CD14-positive monocyte (primary cell): Measurements from ENCODE around the gene HES3. TPM values are rescaled to one million over a fixed set of nuclear protein-coding genes. Genes with fewer than 3 reads are reported as not detected.
A peak's percentile ranks its signal among the peaks of the same experiment; 100 is the strongest.

Experiments
- DNase-seq, 3 donors: peaks; one replicate each; pipeline ENCODE4 v3.0.0-alpha.2; 2011 to 2022
- H2AFZ ChIP-seq: 2 replicates; pipeline ENCODE4 v1.6.0; 2012; ENCODE audit warnings: mild to moderate bottlenecking, low read depth, low read length, inconsistent platforms; ENCODE audit not compliant: insufficient read depth, poor library complexity, severe bottlenecking
- H3K27ac ChIP-seq, 2 donors: 1 replicate in 1 of 2; 2 replicates in 1 of 2; pipeline ENCODE4 v1.5.1; 2012 to 2013; ENCODE audit warnings: low read length in 2 of 2, control low read depth in 1 of 2, inconsistent platforms in 1 of 2, low read depth in 1 of 2, mild to moderate bottlenecking in 1 of 2
- H3K27me3 ChIP-seq, 2 donors: one replicate each; pipeline versions ENCODE4 v1.6.0 to v1.6.1; 2011 to 2013; ENCODE audit warnings: low read length in 2 of 2; ENCODE audit not compliant: control insufficient read depth in 2 of 2, insufficient read depth in 2 of 2
- H3K36me3 ChIP-seq, 2 donors: replicated peaks in 1 of 2; 1 replicate in 1 of 2; 2 replicates in 1 of 2; pipeline versions ENCODE4 v1.5.1 to v1.6.1; 2012 to 2013; ENCODE audit warnings: low read length in 2 of 2, control low read depth in 1 of 2, inconsistent platforms in 1 of 2, mild to moderate bottlenecking in 1 of 2; ENCODE audit not compliant: insufficient read depth in 2 of 2, control insufficient read depth in 1 of 2
- H3K4me1 ChIP-seq, 2 donors: 1 replicate in 1 of 2; 2 replicates in 1 of 2; pipeline versions ENCODE4 v1.5.1 to v1.6.1; 2012 to 2013; ENCODE audit warnings: low read length in 2 of 2, control low read depth in 1 of 2, inconsistent platforms in 1 of 2, mild to moderate bottlenecking in 1 of 2, moderate library complexity in 1 of 2; ENCODE audit not compliant: insufficient read depth in 2 of 2, control insufficient read depth in 1 of 2
- H3K4me2 ChIP-seq: replicated peaks from 2 replicates; pipeline ENCODE3; 2012; ENCODE audit warnings: low read length, moderate library complexity, mild to moderate bottlenecking; ENCODE audit not compliant: poor library complexity, severe bottlenecking; ENCODE audit errors: extremely low read depth
- H3K4me3 ChIP-seq, 3 experiments: fragments of 200-600 bp in 1 of 3; sonication (generic) in 1 of 3; replicated peaks in 1 of 3; 1 replicate in 2 of 3; 2 replicates in 1 of 3; pipeline ENCODE4 v1.5.1; 2011 to 2013; ENCODE audit warnings: low read length in 3 of 3, mild to moderate bottlenecking in 3 of 3, control low read depth in 2 of 3, low read depth in 2 of 3, inconsistent platforms in 1 of 3, moderate library complexity in 1 of 3
- H3K79me2 ChIP-seq: 2 replicates; pipeline ENCODE4 v1.6.0; 2012; ENCODE audit warnings: mild to moderate bottlenecking, control low read depth, inconsistent platforms, low read length, moderate library complexity; ENCODE audit not compliant: insufficient read depth
- H3K9ac ChIP-seq: 2 replicates; pipeline ENCODE4 v1.6.0; 2017; ENCODE audit warnings: low read length, mild to moderate bottlenecking; ENCODE audit not compliant: insufficient read depth, poor library complexity, severe bottlenecking
- H3K9me3 ChIP-seq, 2 donors: replicated peaks in 1 of 2; 1 replicate in 1 of 2; 2 replicates in 1 of 2; pipeline versions ENCODE4 v1.5.1 to v1.6.1; 2012 to 2013; ENCODE audit warnings: low read length in 2 of 2, control low read depth in 1 of 2; ENCODE audit not compliant: control insufficient read depth in 1 of 2, insufficient read depth in 1 of 2
- H4K20me1 ChIP-seq: 2 replicates; pipeline ENCODE4 v1.6.0; 2012; ENCODE audit warnings: mild to moderate bottlenecking, low read length, control low read depth, moderate library complexity; ENCODE audit not compliant: insufficient read depth
- H3K27ac Mint-ChIP-seq, 7 donors: one replicate each; pipeline ENCODE4 v1.8.0; 2020; ENCODE audit warnings: mild to moderate bottlenecking in 7 of 7, mixed read lengths in 7 of 7, moderate library complexity in 6 of 7, inconsistent platforms in 2 of 7
- H3K27me3 Mint-ChIP-seq, 3 donors: one replicate each; pipeline ENCODE4 v1.8.0; 2021 to 2022; ENCODE audit warnings: low read depth in 3 of 3, mild to moderate bottlenecking in 3 of 3, mixed read lengths in 3 of 3, moderate library complexity in 3 of 3, inconsistent platforms in 1 of 3
- H3K36me3 Mint-ChIP-seq, 2 donors: one replicate each; pipeline ENCODE4 v1.8.0; 2020; ENCODE audit warnings: mixed read lengths in 2 of 2, inconsistent platforms in 1 of 2, mild to moderate bottlenecking in 1 of 2
- H3K4me1 Mint-ChIP-seq: one replicate; pipeline ENCODE4 v1.8.0; 2020; ENCODE audit warnings: mild to moderate bottlenecking, mixed read lengths
- H3K4me3 Mint-ChIP-seq, 2 donors: one replicate each; pipeline ENCODE4 v1.8.0; 2020; ENCODE audit warnings: mild to moderate bottlenecking in 2 of 2, mixed read lengths in 2 of 2, moderate library complexity in 1 of 2
- H3K9me3 Mint-ChIP-seq, 7 donors: one replicate each; pipeline ENCODE4 v1.8.0; 2020 to 2022; ENCODE audit warnings: mixed read lengths in 7 of 7, mild to moderate bottlenecking in 6 of 7, moderate library complexity in 6 of 7, inconsistent platforms in 2 of 7
- WGBS: methylation state at CpG from one replicate; pipeline ENCODE4 v1.1.5; 2013; ENCODE audit warnings: missing lambda C conversion rate; ENCODE audit not compliant: insufficient coverage; 5-methylcytosine and 5-hydroxymethylcytosine counted together
- intact Hi-C, 2 donors: fragments of 100-400 bp; cut with micrococcal nuclease; formaldehyde crosslinking; loops; one replicate each; pipeline versions ENCODE4 v1.15.0 to v1.15.1; 2023
- polyA plus RNA-seq, 3 donors: library from polyadenylated mRNA; depleted of rRNA in 1 of 3; unstranded in 2 of 3; stranded (reverse) in 1 of 3; fragments of 300-500 nt in 2 of 3; fragments of >200 nt in 1 of 3; fragmentation: Illumina TruSeq in 2 of 3; gene quantifications; 1 replicate in 2 of 3; 2 replicates in 1 of 3; pipeline ENCODE4 v1.2.3, GENCODE V29; 2012 to 2021
- TF ChIP-seq, protein P1 (sequence below): fragments of 200-600 bp; IDR thresholded peaks from one replicate; pipeline ENCODE4 v1.8.0; 2022; ENCODE audit warnings: antibody characterized with exemption, mild to moderate bottlenecking

The HES3 gene
- polyA plus RNA-seq, 3 donors = not detected

DNA sequence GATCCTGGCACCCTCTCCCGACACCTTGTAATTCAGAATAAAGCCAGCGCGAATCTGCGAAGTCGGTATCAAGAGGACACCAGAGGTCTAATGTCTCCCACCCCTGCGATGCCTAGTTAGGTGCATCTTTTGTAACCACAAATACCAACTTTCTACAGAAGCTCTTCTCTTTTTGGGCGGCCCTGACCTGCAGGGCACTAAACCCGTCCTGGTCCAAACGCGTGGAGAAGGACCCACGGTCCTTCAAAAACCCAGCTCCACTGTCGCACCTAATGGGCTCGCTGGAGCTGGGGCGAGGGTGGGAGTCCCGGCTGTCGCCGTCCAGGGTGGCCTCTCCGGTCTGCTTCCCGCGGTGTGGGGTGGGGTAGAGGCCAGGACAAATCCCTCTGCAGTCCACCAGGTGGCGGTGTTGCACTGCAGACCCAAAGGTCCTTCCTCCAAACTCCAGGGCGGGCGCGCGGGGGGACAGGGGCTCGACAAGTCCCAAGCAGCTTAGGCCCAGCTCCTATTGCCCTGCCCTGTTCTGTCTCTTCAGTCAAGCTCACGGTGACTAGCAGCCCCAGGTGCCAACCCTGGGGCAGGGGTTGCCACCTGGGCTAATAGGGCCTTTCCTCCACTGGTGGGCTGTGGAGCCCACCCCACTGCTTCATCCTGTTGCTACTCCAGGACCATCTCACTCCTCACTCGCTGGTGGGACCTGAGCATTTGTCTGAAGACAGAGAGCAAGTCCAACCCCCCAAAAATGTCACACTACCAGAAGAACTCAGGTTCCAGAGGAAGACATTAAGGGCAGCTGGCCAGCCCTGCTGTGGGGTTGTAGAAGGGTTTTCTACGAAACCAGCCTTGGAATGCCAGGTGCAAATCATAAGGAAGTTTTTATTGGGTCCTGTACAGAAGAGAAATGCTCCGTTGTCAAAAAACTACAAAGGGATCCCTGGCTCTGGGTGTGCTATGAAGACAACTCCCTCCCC, 2.8 kb downstream of the HES3 start:
- peaks cover 0 to 20% of the 10 kb centered on the region in 2 donors for H3K4me1 ChIP-seq
- peak overlapping the region in 1 of 2 donors; percentile 86 for H3K4me3 Mint-ChIP-seq
- no peak overlapping the region for H3K27ac ChIP-seq
- peaks cover 4% of the 10 kb centered on the region for H3K4me1 Mint-ChIP-seq
- peaks cover 72 to 90% (median 73%) of the 10 kb centered on the region in 3 donors for H3K27me3 Mint-ChIP-seq
- TF ChIP-seq, protein P1, sequence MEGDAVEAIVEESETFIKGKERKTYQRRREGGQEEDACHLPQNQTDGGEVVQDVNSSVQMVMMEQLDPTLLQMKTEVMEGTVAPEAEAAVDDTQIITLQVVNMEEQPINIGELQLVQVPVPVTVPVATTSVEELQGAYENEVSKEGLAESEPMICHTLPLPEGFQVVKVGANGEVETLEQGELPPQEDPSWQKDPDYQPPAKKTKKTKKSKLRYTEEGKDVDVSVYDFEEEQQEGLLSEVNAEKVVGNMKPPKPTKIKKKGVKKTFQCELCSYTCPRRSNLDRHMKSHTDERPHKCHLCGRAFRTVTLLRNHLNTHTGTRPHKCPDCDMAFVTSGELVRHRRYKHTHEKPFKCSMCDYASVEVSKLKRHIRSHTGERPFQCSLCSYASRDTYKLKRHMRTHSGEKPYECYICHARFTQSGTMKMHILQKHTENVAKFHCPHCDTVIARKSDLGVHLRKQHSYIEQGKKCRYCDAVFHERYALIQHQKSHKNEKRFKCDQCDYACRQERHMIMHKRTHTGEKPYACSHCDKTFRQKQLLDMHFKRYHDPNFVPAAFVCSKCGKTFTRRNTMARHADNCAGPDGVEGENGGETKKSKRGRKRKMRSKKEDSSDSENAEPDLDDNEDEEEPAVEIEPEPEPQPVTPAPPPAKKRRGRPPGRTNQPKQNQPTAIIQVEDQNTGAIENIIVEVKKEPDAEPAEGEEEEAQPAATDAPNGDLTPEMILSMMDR = peak; percentile 93
- 6% methylated on average over 14 of the region's 30 CpGs for WGBS
- H3K9me3 Mint-ChIP-seq = peaks cover 0 to 9% (median 2%) of the 10 kb centered on the region in 7 donors
- intact Hi-C loops = loop anchor here (2.0 to 10.0 kb wide), 7 partner anchors 96 to 231 kb away; no protein-coding TSS in a partner anchor
- H3K4me2 ChIP-seq = no peak overlapping the region
- peaks cover 0 to 2% of the 10 kb centered on the region in 2 donors for H3K36me3 Mint-ChIP-seq
- H3K27me3 ChIP-seq = peaks cover 15 to 79% of the 10 kb centered on the region in 2 donors
- H3K27ac Mint-ChIP-seq = peak overlapping the region in 1 of 7 donors; percentile 8
- no peak overlapping the region for H3K4me3 ChIP-seq
- H3K36me3 ChIP-seq = no peaks in the 10 kb centered on the region
- no peaks in the 10 kb centered on the region for H3K79me2 ChIP-seq
- peak; percentile 65 to 75 (median 65) for DNase-seq
- H3K9me3 ChIP-seq = peaks cover 0 to 13% of the 10 kb centered on the region in 2 donors
- H3K9ac ChIP-seq = no peak overlapping the region
- no peak overlapping the region for H2AFZ ChIP-seq
- peaks cover 9% of the 10 kb centered on the region for H4K20me1 ChIP-seq

DNA sequence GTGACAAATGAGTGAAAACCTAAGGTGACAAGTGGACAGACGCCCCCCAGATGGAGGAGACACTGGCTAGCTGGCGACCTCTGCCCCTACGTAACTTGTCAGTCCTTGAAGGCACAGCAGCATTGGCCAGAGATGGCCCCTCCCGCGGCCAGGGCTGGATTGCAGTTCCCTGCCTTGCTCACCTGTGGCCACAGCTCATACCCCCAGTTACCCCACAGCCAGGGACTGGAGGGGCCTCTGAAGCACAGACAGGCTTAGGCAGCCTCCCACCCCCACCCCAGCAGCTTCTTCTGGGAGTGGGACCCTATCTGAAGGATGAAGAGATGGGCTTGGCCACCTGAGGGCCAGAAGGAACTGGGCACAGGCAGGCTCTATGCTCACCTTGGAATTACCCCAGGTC, 3.7 kb downstream of the HES3 start:
- Histone ChIP-seq H3K27me3 (peaks cover 15 to 73% of the 10 kb centered on the region in 2 donors), H3K9ac (no peak overlapping the region), H3K79me2 (no peaks in the 10 kb centered on the region), H4K20me1 (peaks cover 9% of the 10 kb centered on the region), H3K4me3 (no peak overlapping the region), H3K4me1 (peaks cover 0 to 16% of the 10 kb centered on the region in 2 donors), H3K36me3 (no peaks in the 10 kb centered on the region), H3K9me3 (peaks cover 0 to 13% of the 10 kb centered on the region in 2 donors), H3K4me2 (no peak overlapping the region), H3K27ac (no peak overlapping the region), H2AFZ (no peak overlapping the region)
- H3K27ac Mint-ChIP-seq = no peak overlapping the region
- H3K27me3 Mint-ChIP-seq = peaks cover 68 to 89% (median 77%) of the 10 kb centered on the region in 3 donors
- H3K4me3 Mint-ChIP-seq = peak overlapping the region in 1 of 2 donors; percentile 86
- H3K9me3 Mint-ChIP-seq = peaks cover 0 to 9% (median 3%) of the 10 kb centered on the region in 7 donors
- DNase-seq = no peak
- H3K36me3 Mint-ChIP-seq = peaks cover 0 to 2% of the 10 kb centered on the region in 2 donors
- intact Hi-C loops = loop anchor here (2.0 to 10.0 kb wide), 7 partner anchors 95 to 230 kb away; no protein-coding TSS in a partner anchor
- TF ChIP-seq, protein P1 = no peak
- H3K4me1 Mint-ChIP-seq = peaks cover 4% of the 10 kb centered on the region
- WGBS = 85% methylated on average over 5 of the region's 5 CpGs
